ENCODE results near the gene ANO2.
"Not testable (repeated sequence)": the region's sequence is repeated elsewhere in the genome, so short reads cannot be mapped to it uniquely, and the experiment has no call there.

Gene ANO2

DNA sequence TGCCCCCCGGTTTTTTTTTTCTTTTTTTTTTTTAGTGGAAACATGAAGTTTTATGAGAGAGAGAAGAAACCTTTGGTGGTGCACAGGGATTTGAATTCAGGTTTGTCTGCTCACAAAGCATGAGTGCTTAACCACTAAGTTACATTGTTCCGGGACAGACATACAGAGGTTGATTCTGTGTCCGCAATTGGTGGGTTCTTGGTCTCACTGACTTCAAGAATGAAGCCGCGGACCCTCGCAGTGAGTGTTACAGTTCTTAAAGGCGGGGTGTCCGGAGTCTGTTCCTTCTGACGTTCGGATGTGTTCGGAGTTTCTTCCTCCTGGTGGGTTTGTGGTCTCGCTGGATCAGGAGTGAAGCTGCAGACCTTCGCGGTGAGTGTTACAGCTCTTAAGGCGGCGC is 57.2 kb downstream of the ANO2 start:
- not testable (repeated sequence) for DNase-seq

DNA sequence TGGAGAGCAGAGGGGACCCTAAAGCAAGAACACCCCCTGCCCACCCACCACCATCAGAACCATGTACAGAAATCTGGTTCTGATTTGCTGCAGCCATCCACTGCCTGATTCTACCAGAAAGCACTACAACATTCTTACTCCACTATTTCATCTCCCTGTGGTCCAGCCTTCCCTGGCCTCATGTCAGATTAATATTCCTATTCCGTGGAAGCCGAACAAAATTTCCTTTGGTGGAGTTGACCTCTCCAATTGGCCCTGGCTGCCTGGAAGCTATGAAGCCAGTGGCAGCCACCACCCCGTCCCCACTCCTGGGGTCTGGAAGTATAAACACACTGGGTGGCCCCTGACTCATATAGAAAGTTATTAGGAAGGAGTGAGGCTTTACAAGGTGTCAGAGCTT is 60.2 kb downstream of the ANO2 start:
- DNase-seq = peak; percentile 16

DNA sequence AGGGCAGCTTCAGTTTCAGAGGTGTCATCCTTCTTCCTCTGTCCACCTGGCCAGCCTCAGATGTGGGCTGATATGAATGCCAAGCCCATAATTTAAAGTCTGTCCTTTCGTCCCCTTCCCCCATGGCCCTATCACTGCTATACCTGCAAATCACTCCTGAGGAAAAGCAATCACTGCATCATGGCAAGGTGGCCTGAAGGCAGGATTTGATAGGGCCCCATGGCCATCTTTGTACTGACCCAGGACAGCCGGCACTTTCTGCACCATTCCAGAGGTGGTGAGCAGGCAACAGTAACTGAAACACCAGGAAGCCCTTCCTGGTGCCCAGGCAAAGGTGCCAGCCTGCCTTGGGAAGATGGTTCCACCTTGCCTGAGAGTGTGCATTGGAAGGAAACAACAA is 60.8 kb downstream of the ANO2 start:
- no peak for DNase-seq

DNA sequence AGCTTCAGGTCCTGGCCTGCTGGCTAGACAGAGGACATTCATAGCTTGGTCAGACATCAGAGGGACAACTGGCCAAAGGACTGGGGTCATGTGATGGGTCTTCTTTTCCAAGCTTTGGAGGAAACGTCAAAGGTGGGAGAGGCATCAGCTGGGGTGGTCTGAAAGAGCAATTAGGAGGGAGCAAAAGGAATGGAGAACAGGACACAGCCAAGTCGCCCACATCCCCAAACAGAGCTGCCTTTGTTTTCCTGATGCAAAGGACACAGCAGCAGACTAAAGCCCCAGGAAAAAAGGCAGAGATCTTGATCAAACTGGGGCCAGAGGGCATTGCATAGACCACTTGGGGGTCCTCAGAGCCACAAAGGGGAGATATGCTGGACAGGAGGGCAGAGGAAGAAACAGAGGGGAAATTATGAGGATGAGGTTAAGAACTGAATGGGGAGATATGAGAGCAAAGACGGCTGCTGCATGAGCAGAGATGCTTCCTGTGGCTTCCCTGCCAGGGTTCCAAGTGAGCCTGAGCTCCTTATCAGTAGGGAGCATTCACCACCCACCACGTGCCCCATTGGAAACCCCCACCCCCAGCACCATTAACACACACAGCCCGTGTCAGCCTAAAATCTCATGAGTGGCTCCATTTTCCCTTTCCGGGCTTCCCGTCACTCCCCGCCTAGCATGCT is 62.4 kb downstream of the ANO2 start:
- no peak for DNase-seq

DNA sequence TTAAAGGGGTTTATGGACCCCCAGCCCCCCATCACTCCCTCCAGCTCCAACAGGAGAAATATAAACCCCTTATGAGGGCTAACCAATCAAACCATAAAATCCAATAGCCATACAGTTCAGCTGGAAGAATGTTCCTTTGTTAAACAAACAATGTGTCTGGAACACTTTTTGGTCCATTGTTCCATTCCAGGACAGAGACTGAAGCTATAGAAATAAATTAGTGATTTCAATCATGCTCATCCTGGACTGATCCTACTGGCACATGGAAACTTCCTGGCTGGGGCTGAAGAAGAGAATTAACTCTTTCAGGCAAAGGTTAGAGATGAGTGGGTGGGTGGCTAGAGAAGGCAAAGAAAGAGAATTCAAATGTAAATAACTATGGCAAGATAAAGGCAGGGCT is 63.4 kb downstream of the ANO2 start:
- DNase-seq = no peak

DNA sequence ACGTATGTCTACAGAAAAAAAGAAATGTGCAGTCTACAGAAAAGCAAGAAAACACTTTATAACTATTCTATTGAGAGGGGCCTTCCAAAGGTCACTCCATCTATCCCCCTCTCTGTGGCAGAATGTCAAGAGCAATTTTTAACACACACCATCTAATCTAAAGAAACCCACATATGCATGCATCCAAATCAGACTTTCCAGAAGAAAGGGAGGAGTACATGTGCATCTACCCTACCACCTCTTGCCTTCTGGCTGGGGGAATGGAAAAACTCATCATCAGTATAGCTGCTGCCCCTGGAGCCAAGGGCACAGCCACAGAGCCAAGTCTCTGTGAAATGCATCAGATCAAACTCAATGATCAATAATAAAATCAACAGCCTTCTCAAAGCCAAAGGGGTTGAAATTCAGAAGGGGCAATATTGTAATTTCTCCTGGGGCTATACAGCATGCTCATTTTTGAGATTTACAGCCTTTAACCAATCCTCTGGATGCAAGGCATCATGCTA is 63.9 kb downstream of the ANO2 start:
- DNase-seq = no peak

DNA sequence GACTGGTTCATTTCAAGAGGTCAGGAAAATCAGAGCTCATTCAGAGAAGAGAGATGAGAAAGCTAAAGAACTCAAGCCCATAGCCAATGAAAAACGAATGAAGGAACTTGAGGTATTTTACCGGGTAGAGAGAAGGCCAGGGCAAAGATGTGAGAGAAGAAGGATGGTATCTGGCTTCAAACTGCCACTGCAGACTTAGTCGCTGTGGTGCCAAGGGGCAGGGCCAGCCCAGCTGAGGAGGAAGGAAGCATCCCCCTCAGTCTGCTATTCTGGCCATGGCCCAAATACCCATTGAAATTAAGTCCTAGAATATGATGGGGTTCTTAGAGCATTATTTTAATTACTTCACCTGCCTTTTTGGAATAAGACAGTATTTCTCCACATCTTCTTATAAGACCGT is 69.2 kb downstream of the ANO2 start:
- DNase-seq = no peak

DNA sequence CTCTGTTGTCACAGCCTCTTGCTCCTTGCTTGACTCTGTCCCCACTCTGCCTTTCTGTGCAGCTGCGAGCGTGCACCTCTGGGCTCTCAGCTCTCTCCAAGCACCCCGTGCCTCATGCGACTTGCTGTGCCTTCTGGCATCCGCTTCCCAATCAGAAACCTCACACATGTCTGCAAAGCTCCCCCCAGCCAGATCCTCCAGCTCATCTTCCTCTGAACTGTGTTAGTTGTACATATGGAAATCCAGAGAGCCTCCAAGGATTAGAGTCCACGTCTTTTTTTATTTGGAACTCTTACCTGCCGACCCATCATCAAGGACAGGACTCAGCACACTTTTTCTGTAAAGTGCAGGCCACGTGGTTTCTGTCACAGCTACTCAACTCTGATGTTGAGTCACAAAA is 70.5 kb downstream of the ANO2 start:
- no peak for DNase-seq

DNA sequence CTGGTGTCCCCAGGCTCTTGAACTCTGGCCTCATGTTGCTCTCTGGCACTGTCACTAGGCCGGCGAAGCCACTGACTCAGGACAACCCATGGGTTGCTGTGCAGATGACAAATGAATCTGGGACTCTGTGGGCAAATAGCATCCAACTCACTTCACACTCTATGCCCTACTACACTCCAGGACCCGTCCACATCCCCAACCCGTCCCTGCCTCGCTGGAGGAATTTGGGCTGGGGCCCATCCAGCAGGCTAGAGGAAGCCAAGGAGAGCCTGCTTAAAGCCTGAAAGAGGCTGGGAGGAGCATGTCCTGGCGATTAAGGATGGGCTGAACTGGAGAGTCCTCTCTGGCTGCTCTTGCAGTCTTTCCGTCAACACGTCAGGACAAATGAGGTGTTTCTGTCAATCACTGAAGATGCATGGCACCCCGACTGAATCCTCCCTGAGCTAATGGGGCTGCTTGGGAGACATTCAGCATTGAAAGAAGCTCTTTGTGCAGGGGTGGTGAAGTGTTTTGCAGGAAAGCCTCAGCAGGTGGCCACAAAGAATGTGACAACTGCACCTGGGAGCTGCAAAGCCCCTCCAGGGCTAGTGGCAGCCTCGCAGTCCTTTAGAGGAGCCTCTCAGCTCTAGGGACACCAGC is 71.7 kb downstream of the ANO2 start:
- no peak for DNase-seq

DNA sequence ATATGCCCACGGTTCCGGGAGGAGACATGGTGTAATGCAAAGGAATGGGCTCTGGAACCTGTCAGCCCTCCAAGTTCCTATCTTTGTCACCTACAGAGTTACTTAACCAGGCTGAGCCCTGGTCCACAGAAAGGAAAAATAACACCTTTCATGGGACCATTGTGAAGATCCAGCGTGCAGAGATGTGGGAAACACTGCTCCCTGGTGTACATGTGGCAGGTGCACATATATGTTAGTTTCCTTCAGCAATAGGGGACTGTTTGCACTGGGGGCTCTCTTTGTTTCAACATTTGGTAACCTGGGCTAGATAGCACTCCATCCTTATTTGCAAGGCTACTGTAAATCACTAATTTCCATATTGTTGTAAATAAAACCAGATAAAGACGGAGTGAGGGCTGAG is 72.3 kb downstream of the ANO2 start:
- peak; percentile 39 for DNase-seq

DNA sequence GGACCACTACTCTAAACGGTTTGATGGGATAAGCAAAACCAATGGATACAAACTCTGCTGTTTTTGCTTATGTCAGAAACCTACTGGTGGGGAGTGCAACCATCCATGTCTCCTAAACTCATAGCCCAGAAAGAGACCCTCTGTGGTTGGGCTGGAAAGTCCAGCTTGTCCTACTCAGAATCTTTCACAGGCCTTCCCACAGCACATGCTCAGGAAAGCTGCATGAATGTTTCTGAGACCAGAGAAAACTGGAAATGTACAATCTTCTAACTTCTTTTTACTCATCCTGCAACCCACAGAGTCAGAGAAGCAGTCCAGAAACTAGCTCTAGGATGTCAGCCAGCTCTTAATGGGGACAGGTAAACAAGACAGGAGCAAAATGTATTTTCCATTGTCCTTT is 73.3 kb downstream of the ANO2 start:
- DNase-seq = no peak

DNA sequence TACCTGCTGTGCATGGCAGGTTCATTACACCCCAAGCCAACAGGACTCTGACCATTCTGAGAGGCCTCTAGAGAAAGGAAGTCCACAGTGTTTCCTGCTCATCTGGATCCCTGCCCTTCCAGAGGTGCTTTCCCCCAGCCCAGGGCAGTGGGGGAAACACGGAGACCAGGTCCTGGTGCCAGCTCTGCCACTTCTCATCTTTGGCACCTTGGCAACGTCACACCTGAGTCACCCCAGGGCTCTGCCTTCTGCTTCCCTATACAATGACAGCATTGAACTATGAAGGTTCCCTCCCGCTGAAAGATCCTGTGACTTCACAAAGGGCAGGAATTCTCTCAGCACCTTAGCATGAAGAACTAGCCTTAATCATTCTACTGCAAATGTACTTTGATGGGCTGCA is 74.9 kb downstream of the ANO2 start:
- no peak for DNase-seq

DNA sequence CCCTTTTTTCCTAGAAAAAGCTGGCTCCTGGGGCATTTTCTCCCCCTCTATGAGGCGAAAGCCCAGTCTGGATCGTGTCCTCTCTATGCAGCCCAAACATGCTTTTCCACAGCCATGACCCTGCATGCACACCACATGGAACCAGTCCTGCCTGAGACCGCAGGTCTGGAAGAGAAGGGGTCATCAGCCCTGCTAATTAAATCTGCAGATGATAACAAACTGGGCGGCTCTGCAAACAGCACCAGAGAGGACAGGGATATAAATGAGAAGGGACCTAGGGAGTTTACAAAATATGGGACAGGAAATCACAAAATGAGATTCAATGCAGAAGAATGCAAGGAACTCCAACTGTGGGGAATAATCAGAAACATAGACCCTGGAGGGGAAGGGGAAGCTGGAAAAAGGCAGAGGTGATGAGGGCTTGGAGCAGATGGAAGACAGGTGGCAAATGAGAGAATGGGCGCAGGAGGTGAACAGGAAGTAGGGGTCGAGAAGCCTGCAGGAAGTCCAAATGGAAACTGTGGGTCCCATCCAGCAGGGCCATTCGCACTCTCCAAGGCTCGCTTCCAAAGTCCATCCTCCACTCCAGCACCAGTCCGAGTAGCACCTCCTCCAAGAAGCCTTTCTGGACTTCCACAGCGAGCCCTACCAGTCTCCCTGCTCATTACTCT is 76.3 kb downstream of the ANO2 start:
- peak; percentile 13 for DNase-seq

DNA sequence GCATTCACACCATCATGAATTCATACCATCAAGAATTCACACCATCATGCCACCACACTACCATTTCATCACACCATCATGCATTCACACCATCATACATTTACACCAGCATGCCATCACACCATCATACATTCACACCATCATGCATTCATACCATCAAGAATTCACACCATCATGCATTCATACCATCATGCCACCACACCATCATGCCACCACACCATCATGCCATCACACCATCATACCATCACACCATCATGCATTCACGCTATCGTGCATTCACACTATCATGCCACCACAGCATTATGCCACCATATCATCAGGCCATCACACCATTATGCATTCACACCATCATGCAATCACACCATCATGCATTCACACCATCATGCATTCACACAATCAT is 79.7 kb downstream of the ANO2 start:
- no peak for DNase-seq

DNA sequence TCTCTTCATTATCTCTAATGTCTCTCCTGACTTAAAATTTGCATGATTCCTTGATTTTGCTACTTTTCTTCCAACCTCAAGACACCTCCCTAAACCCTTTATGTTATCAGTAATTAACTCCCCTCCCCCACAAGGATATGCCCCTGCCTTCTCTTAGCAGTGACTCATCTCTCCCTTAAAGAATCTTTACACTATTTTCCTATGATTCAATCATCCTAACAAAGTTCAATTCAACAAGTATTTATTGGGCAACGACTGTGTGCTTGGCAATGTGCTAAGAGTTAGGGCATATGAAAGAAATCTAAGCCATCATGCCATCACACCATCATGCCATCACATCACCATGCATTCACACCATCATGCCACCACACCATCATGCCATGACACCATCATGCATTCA is 80.1 kb downstream of the ANO2 start:
- peak; percentile 50 for DNase-seq

DNA sequence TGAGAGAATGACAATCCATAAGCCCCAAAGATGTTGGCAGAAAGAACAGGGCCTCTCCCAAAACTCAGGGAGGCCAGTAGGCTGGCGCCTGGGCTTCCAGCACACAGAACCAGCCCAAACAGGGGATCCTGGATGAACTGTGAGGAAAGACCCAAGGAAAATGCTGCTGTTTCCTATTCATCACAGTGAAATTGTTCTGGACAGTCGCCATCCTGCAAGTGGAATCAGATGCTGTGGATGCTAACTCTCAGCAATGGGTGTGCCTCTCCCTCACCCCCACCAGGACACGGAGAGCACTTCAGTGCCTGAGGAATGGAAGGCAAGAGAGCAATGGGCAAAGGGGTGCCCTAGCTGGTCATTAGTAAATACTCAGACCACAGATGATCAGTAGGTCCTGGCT is 80.8 kb downstream of the ANO2 start:
- peak; percentile 26 for DNase-seq

DNA sequence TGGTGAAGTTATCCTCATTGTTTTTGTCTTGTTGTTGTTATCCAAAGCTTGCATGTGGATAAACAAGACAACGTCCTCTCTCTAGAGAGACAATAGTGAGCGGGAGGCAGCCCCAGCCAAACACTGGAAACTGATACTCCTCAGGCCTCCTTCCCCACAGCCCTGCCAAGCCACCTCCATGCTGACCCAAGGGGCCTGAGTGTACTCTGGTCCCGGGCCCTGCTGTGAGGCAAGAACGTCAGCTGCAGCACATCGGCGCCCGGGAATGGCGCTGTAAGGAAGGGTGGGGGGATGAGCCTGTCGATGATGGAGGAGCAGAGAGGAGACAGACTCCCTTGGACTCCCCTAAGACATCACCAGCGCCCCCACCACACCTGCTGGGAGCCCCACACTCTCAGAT is 83.6 kb downstream of the ANO2 start:
- DNase-seq = no peak

DNA sequence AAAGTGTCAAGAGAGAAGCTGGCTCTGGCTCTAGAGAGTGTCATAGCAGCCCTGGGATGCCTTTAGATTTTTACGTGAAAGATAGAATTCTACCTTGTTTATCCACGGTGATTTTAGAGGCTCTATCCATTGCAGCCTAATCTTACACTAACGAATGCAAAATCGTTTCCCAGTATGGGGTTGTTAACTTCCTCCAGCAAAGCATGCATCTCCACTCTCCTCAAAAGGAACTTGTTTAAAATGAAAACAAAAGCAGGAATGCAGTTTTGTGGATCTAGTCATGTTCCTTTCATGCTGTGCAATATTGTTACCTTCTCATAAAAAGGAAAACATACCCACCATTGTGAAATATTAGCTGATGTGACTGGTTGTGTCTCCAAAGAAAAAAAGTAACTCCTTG is 88.4 kb downstream of the ANO2 start:
- DNase-seq = peak; percentile 36

DNA sequence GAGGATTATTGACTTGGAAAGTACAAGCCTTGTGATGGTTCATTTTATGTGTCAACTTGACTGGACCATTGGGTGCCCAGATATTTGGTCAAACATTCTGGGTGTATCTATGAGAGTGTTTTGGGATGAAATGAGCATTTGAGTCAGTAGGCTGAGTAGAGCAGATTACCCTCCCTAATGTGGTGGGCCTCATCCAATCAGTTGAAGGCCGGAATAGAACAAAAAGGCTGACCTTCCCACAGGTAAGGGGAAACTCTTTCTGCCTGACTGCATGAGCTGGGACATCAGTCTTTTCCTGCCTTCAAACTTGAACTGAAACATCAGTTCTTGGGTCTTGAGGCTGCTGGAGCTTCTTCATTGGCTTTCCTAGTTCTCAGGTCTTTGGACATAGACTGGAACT is 98.1 kb downstream of the ANO2 start:
- no peak for DNase-seq

DNA sequence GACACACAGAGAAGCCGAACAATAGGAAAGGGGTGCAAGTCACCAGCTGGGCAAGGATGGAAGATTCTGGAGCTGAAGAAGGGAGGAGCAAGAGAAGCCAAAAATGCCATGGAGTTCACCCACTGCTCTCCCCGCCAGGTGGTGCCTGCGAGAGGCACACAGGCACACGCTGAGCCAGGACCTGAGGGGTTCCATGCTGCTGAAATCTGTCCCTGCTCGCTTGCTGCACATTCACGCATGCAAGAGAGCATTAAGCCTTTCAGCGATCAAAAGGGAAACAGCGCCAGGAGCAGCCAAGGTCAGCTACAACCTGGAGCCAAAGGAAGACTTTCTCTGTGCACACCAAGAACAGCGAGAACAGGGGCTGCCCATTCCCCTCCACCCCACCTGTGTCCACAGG is 104.1 kb downstream of the ANO2 start:
- DNase-seq = no peak

DNA sequence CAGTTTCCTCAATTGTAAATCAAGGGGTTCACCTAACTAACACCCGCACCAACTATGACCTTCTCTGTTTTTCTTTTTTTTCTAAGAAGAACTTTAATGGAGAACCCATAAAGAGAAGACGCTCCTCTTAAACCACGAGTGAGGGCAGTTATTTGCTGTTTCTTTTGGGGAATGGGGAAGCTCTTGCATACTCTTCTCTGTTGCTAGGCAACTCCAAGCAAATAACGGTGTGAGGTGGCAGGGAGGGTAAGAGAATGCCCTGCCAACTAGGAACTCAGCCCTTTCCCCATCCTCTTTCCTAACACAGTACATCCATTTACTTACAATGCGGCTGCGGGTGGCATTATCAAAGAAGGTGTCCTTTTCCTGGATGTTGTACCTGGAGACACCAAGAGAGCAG is 114.9 kb downstream of the ANO2 start:
- DNase-seq = no peak

DNA sequence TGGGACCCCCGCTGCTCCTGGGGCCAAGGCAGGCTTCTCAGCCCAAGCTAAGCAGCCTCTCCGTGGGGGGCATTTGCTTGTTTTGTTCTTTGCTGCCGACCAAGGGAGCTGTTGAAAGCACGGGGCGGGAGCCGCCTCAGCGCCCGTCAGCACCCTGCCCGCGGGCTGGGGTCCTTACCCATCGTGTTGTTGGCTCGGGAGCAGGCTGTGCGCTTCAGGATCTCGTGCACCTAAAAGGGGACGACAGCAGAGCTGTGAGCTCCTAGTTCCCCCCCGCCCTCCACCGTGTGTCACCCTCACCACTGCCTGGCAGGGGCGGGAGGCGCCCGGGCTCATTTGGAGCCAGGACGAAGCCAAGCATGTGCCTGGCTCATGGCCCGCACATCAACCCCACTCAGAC is 117.5 kb downstream of the ANO2 start:
- DNase-seq = peak; percentile 38

DNA sequence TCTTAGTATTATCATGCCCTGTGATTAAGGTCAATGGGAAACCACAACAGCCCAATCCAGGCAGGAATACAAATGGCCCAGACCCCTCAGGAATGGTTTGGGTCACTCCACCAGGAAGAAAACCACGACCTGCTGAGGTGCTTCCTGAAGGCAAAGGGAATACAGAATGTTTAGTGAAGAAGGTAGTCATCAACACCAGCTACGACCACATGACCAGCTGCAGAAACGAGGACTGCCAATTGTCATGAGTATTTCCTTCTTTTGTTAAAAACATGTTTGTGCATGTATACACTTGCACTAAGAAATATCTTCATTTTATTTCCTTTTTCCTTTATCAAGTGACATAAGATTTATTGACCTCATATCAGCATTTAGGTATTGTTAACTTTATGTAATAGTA is 119.3 kb downstream of the ANO2 start:
- DNase-seq = not testable (repeated sequence)

DNA sequence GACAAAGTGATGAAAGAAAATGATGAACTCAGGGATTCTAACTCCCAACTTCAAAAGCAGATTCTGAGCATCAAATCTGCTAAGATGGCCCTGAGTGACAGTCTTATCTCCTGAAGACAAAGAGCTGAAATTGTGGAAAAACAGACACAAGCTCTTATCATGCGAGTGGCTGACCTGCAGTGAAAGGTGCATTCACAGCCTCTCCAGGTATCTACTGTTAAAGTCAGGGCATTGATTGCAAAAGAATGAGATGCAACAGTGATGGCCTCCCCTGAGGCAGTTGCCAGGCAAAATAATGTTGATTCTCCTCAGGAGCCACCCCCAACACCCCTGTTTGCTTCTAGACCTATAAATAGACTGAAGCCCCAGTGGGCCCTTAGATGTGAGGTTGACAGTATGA is 126.2 kb downstream of the ANO2 start:
- DNase-seq = not testable (repeated sequence)
